Epidermal melanocyte (primary cell): ENCODE measurements around the gene SAMD8.
"Not testable (repeated sequence)": the region's sequence is repeated elsewhere in the genome, so short reads cannot be mapped to it uniquely, and the experiment has no call there.

Source experiments
- DNase-seq: peaks from one replicate; pipeline ENCODE4 v3.0.0; 2011; ENCODE audit warnings: low spot score; ENCODE audit not compliant: insufficient read length

The SAMD8 gene

GRCh38 chr10:75212343-75212742 is 100.9 kb downstream of the SAMD8 start:
- no peak for DNase-seq

- no peak for DNase-seq
Observed at GRCh38 chr10:75220274-75220673, 108.8 kb downstream of the SAMD8 start.

DNA sequence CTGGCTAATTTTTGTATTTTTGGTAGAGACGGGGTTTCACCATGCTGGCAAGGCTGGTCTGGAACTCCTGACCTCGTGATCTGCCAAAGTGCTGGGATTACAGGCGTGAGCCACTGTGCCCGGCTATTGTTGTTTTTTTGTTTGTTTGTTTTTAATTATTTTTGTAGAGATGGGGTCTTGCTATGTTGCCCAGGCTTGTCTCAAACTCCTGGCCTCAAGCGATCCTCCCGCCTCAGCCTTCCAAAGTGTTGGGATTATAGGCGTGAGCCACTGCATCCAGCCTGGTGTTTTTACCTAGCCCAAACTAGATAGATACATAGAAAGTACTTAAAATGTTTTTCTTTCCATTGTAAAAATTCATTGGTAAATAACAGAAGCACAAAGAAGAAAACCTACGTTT is 110.0 kb downstream of the SAMD8 start:
- not testable (repeated sequence) for DNase-seq

GRCh38 chr10:75223507-75223906 is 112.1 kb downstream of the SAMD8 start:
- no peak for DNase-seq

DNA sequence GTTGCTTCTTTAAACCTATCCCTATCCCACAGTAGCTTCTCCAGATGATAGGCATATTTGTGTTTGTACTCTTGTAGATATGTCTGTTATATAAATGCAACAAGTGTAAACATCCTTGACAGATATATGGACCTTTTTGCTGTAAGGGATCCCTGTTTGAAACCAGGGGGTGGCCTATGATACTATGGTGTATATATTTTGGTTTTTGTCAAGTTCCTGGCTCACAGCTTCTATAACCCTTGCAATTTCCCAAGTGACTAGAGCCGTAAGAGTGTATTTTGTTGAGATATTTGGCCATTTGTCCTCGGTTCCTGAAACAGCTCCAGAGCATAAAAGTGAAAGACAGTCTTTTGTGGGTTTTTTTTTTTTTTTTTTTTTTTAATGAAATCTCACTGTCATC is 114.6 kb downstream of the SAMD8 start:
- DNase-seq = no peak

- no peak for DNase-seq
Observed at GRCh38 chr10:75226656-75227055, 115.2 kb downstream of the SAMD8 start.

DNA sequence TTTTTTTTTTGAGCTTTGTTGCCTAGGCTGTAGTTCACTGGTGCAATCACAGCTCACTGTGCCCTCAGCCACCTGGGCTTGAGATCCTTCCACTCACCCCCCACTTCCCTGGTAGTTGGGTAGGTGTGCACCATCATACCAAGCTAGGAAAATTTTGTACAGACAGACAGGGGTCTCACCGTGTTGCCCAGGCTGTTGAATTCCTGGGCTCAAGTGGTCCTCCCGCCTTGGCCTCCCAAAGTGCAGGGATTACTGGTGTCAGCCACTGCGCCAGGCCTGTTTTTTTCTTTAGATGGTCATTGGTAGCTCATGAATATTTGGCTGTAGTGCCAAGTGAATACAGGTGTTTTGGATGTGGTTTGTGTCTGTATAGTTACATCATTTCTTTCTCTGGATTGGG is 116.8 kb downstream of the SAMD8 start:
- DNase-seq = no peak

DNA sequence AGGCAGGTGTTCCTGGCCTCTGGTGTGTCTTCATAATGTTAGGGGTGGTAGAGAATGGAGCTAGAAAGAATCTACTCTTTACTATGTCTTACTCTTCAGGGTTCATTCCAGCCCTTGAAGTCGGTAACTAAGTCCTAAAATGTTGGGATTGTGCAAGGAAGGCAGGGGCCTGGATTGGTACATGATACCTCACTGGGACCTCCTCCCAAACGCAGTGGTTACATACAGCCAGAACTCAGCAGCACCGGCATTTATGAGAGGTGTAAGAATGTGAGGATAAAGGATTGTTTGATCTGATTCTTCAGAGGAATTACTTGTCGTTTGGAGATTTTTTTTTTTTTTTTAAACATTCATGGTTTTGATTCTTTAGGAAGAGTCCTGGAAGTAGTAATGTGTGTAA is 117.4 kb downstream of the SAMD8 start:
- no peak for DNase-seq

- no peak for DNase-seq
Observed at GRCh38 chr10:75229971-75230370, 118.5 kb downstream of the SAMD8 start.

DNA sequence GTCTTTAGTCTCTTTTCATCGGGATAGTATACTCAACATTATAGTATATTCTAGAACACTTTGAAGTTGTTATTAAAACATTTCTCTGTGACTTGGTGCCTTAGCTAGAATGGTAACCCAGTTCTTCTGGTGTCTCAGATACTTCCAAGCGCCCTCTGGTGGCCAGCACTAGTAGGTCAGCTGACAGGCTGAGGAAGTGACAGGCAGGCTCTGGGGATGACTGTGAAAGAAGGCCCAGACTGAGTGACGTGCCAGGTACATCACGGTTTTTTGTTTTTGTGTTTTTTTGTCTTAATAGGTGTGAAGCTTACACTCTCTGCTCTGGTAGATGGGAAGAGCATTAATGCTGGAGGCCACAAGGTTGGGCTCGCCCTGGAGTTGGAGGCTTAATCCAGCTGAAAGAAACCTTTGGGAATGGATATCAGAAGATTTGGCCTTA is 119.2 kb downstream of the SAMD8 start:
- DNase-seq = peak; percentile 91
